GM12874 (cell line): ENCODE data around the gene PTGER1.

ENCODE experiments used
- CTCF ChIP-seq: IDR thresholded peaks from 2 replicates; pipeline ENCODE4 v1.5.1; 2011; ENCODE audit warnings: low read depth, mild to moderate bottlenecking, control low read depth, low read length, moderate library complexity; ENCODE audit not compliant: insufficient read depth

PTGER1 gene

GRCh38 chr19:14476673-14477401 lies 1.7 kb upstream of the PTGER1 start:
- TF ChIP-seq CTCF, result no peak

- no peak for TF ChIP-seq CTCF
Observed at GRCh38 chr19:14476327-14476672, 1.1 kb upstream of the PTGER1 start.

- no peak for TF ChIP-seq CTCF
Observed at GRCh38 chr19:14474827-14475226, 327 bp downstream of the PTGER1 start.

- TF ChIP-seq CTCF, result no peak
Observed at GRCh38 chr19:14473978-14474578, 1.1 kb downstream of the PTGER1 start.

- TF ChIP-seq CTCF, result no peak
Observed at GRCh38 chr19:14473073-14473977, 1.8 kb downstream of the PTGER1 start.

- peak; percentile 99 for TF ChIP-seq CTCF
Observed at GRCh38 chr19:14472202-14472938, 2.8 kb downstream of the PTGER1 start.
